GM12873 (cell line): ENCODE results near the gene RAC3.

ENCODE experiments used
- CTCF ChIP-seq: IDR thresholded peaks from 2 replicates; pipeline ENCODE4 v1.5.1; 2012; ENCODE audit warnings: low read depth, mild to moderate bottlenecking, moderate library complexity, low read length, control low read depth; ENCODE audit not compliant: insufficient read depth; ENCODE audit errors: missing control alignments

RAC3 gene

GRCh38 chr17:82007228-82007494 is 24.3 kb upstream of the RAC3 start:
- TF ChIP-seq CTCF, result no peak

GRCh38 chr17:82007495-82008257 is 23.8 kb upstream of the RAC3 start:
- TF ChIP-seq CTCF, result no peak

GRCh38 chr17:82008258-82008940 is 23.1 kb upstream of the RAC3 start:
- TF ChIP-seq CTCF, result no peak

GRCh38 chr17:82008941-82009405 is 22.5 kb upstream of the RAC3 start:
- TF ChIP-seq CTCF, result no peak

- no peak for TF ChIP-seq CTCF
Observed at GRCh38 chr17:82009413-82009812, 22.1 kb upstream of the RAC3 start.

GRCh38 chr17:82010575-82011525 is 20.6 kb upstream of the RAC3 start:
- no peak for TF ChIP-seq CTCF
